HepG2 (cell line): ENCODE measurements around the gene GAS5.

Experiments used
- DPF2 ChIP-seq: sonication (generic); formaldehyde crosslinking; IDR thresholded peaks from 2 replicates; pipeline ENCODE4 v1.4.0; 2020; ENCODE audit warnings: mild to moderate bottlenecking, low read depth, missing genetic modification reagents, borderline replicate concordance
- GTF2F1 ChIP-seq: fragments of 150-350 bp; IDR thresholded peaks from 2 replicates; pipeline ENCODE4 v1.6.1; 2014; ENCODE audit warnings: low read length
- HNRNPH1 ChIP-seq: fragments of 200-400 bp; formaldehyde crosslinking; optimal IDR thresholded peaks from 2 replicates; pipeline ENCODE3; 2017; ENCODE audit warnings: mild to moderate bottlenecking, low read depth, low read length
- MTERF4 ChIP-seq: sonication (generic); formaldehyde crosslinking; IDR thresholded peaks from 2 replicates; pipeline ENCODE4 v1.8.0; 2023; ENCODE audit warnings: mild to moderate bottlenecking, missing genetic modification reagents
- MXI1 ChIP-seq: IDR thresholded peaks from 3 replicates; pipeline ENCODE4 v1.6.1; 2012; ENCODE audit warnings: low read depth, low read length, inconsistent platforms, borderline replicate concordance
- PRPF4 ChIP-seq: fragments of 200-400 bp; formaldehyde crosslinking; IDR thresholded peaks from 2 replicates; pipeline ENCODE4 v1.6.1; 2016; ENCODE audit warnings: low read length, low read depth; ENCODE audit not compliant: poor library complexity, severe bottlenecking
- SIN3A ChIP-seq: IDR thresholded peaks from 2 replicates; pipeline ENCODE4 v1.6.1; 2011; ENCODE audit warnings: low read depth, mild to moderate bottlenecking, control low read depth, low read length, borderline replicate concordance
- SMYD3 ChIP-seq: sonication (generic); formaldehyde crosslinking; IDR thresholded peaks from 2 replicates; pipeline ENCODE4 v1.8.1; 2023; ENCODE audit warnings: mild to moderate bottlenecking, missing genetic modification reagents
- SOX5 ChIP-seq: IDR thresholded peaks from 2 replicates; pipeline ENCODE4 v1.6.1; 2016; ENCODE audit warnings: borderline replicate concordance
- SP1 ChIP-seq, 2 experiments: fragments of 450-650 bp in 1 of 2; sonication (generic) in 1 of 2; formaldehyde crosslinking in 1 of 2; IDR thresholded peaks; 2 replicates each; pipeline versions ENCODE4 v1.4.0 to v1.6.1; 2016 to 2020; ENCODE audit warnings: missing genetic modification reagents in 1 of 2
- ZNF224 ChIP-seq: sonication (generic); formaldehyde crosslinking; IDR thresholded peaks from 2 replicates; pipeline ENCODE4 v1.5.0; 2020; ENCODE audit warnings: mild to moderate bottlenecking, missing genetic modification reagents
- ZNF570 ChIP-seq: sonication (generic); formaldehyde crosslinking; IDR thresholded peaks from 2 replicates; pipeline ENCODE4 v1.4.0; 2020; ENCODE audit warnings: mild to moderate bottlenecking, missing genetic modification reagents, borderline replicate concordance
- ZNF737 ChIP-seq: sonication (generic); formaldehyde crosslinking; IDR thresholded peaks from 2 replicates; pipeline ENCODE4 v1.5.0; 2020; ENCODE audit warnings: missing genetic modification reagents, mild to moderate bottlenecking, borderline replicate concordance
- ZNF878 ChIP-seq: sonication (generic); formaldehyde crosslinking; IDR thresholded peaks from 2 replicates; pipeline ENCODE4 v1.8.1; 2023; ENCODE audit warnings: mild to moderate bottlenecking, missing genetic modification reagents, moderate library complexity

GRCh38 chr1:173832748-173833147 lies 35.0 kb downstream of the GAS5 start:
- TF ChIP-seq SP1 (IDR thresholded peaks at IDR 0.05) = no peak
- TF ChIP-seq SP1 (CRISPR knock-in tag; IDR thresholded peaks at IDR 0.05) = no peak
- TF ChIP-seq ZNF737 (CRISPR knock-in tag) = no peak
- TF ChIP-seq MXI1 = no peak
- TF ChIP-seq SMYD3 (CRISPR knock-in tag) = no peak
- no peak for TF ChIP-seq GTF2F1
- TF ChIP-seq ZNF224 (CRISPR knock-in tag) = no peak
- TF ChIP-seq HNRNPH1 = no peak
- no peak for TF ChIP-seq SOX5
- no peak for TF ChIP-seq SIN3A
- no peak for TF ChIP-seq ZNF570 (CRISPR knock-in tag)
- no peak for TF ChIP-seq ZNF878
- TF ChIP-seq MTERF4 (CRISPR knock-in tag) = no peak
- no peak for TF ChIP-seq PRPF4
- no peak for TF ChIP-seq DPF2
